Stimulated activated CD4-positive, alpha-beta T cell treated with anti-CD3 and anti-CD28 coated beads, Interleukin-2, amount 100 ng/mL, for 48 hours (primary cell): ENCODE results near the gene ANKRD29.
"Not testable (repeated sequence)": the region's sequence is repeated elsewhere in the genome, so short reads cannot be mapped to it uniquely, and the experiment has no call there.

ENCODE experiments used
- DNase-seq, 2 donors: peaks; one replicate each; pipeline ENCODE4 v3.0.0-alpha.2; 2020

Gene ANKRD29

GRCh38 chr18:23643815-23644490 lies 18.8 kb downstream of the ANKRD29 start:
- DNase-seq, result no peak

- no peak for DNase-seq
These were observed 20.6 kb downstream of the ANKRD29 start for GRCh38 chr18:23641937-23642666.

- no peak for DNase-seq
These were observed 21.5 kb downstream of the ANKRD29 start for GRCh38 chr18:23641143-23641720.

GRCh38 chr18:23640052-23640451 lies 22.7 kb downstream of the ANKRD29 start:
- no peak for DNase-seq

GRCh38 chr18:23636433-23636832 lies 26.3 kb downstream of the ANKRD29 start:
- DNase-seq, result not testable (repeated sequence)

- DNase-seq, result no peak
These were observed 26.7 kb downstream of the ANKRD29 start for GRCh38 chr18:23636071-23636399.

GRCh38 chr18:23635283-23636070 lies 27.2 kb downstream of the ANKRD29 start:
- DNase-seq, result no peak

GRCh38 chr18:23634692-23635091 lies 28.0 kb downstream of the ANKRD29 start:
- no peak for DNase-seq

- DNase-seq, result no peak
These were observed 30.1 kb downstream of the ANKRD29 start for GRCh38 chr18:23632615-23633014.

- no peak for DNase-seq
These were observed 31.0 kb downstream of the ANKRD29 start for GRCh38 chr18:23631746-23632145.

GRCh38 chr18:23631312-23631711 lies 31.4 kb downstream of the ANKRD29 start:
- DNase-seq, result no peak

GRCh38 chr18:23629444-23629946 lies 33.2 kb downstream of the ANKRD29 start:
- DNase-seq, result no peak

- no peak for DNase-seq
These were observed 34.7 kb downstream of the ANKRD29 start for GRCh38 chr18:23627970-23628369.

- DNase-seq, result no peak
These were observed 35.4 kb downstream of the ANKRD29 start for GRCh38 chr18:23627321-23627720.

- DNase-seq, result no peak
These were observed 36.0 kb downstream of the ANKRD29 start for GRCh38 chr18:23626451-23627279.

GRCh38 chr18:23623040-23623439 lies 39.7 kb downstream of the ANKRD29 start:
- no peak for DNase-seq

GRCh38 chr18:23619388-23619881 lies 43.3 kb downstream of the ANKRD29 start:
- peak in 1 of 2 donors; percentile 5 for DNase-seq

- no peak for DNase-seq
These were observed 43.8 kb downstream of the ANKRD29 start for GRCh38 chr18:23618862-23619387.

GRCh38 chr18:23617412-23618014 lies 45.2 kb downstream of the ANKRD29 start:
- no peak for DNase-seq

- DNase-seq, result no peak
These were observed 46.5 kb downstream of the ANKRD29 start for GRCh38 chr18:23616258-23616657.

- DNase-seq, result no peak
These were observed 47.8 kb downstream of the ANKRD29 start for GRCh38 chr18:23614891-23615290.
